ENCODE measurements around the gene UBXN2A. TPM values are rescaled to one million over a fixed set of nuclear protein-coding genes. Genes with fewer than 3 reads are reported as not detected.
A peak's percentile ranks its signal among the peaks of the same experiment; 100 is the strongest.

Gene UBXN2A
- total and polyA plus RNA-seq, 7 donors, result 12.0 to 33.9 (median 20.7) TPM

GRCh38 chr2:23915327-23915726 lies 24.9 kb upstream of the UBXN2A start:
- Histone ChIP-seq H3K4me3 (no peak overlapping the region), H3K36me3 (ENCODE audit: insufficient read depth in 1 of 2, low read depth in 1 of 2) (no peaks in the 10 kb centered on the region), H3K27ac (no peak overlapping the region), H3K4me1 (peaks cover 25% of the 10 kb centered on the region), H3K9me3 (no peaks in the 10 kb centered on the region), H3K27me3 (ENCODE audit: insufficient read depth in 3 of 3, low read length in 2 of 3) (no peaks in the 10 kb centered on the region)
- intact Hi-C loops (cut with DNase I), result no loop called here
- 82 to 92% (median 87%) methylated on average over 5 to 7 of the region's 7 CpGs for WGBS, 3 donors
- TF ChIP-seq CTCF (IDR thresholded peaks at IDR 0.05), result no peak
- ATAC-seq, result no peak
- no peak for DNase-seq

- no peak overlapping the region for H3K27ac ChIP-seq
- no peaks in the 10 kb centered on the region for H3K27me3 ChIP-seq (ENCODE audit: insufficient read depth in 3 of 3, low read length in 2 of 3)
- no peaks in the 10 kb centered on the region for H3K9me3 ChIP-seq
- no peak for DNase-seq
- no peak for TF ChIP-seq CTCF (IDR thresholded peaks at IDR 0.05)
- H3K4me1 ChIP-seq, result peaks cover 29% of the 10 kb centered on the region
- ATAC-seq, result no peak
- no peak overlapping the region for H3K4me3 ChIP-seq
- 46 to 57% (median 49%) methylated on average over 3 of the region's 3 CpGs for WGBS, 3 donors
- no peaks in the 10 kb centered on the region for H3K36me3 ChIP-seq (ENCODE audit: insufficient read depth in 1 of 2, low read depth in 1 of 2)
- intact Hi-C loops (cut with DNase I), result no loop called here
Measured at GRCh38 chr2:23916727-23917405, 23.4 kb upstream of the UBXN2A start.

GRCh38 chr2:23918837-23919489 lies 21.3 kb upstream of the UBXN2A start:
- no peak overlapping the region for H3K4me3 ChIP-seq
- 86 to 89% (median 86%) methylated on average over 8 of the region's 8 CpGs for WGBS, 3 donors
- no peak for ATAC-seq

GRCh38 chr2:23924589-23925359 lies 15.5 kb upstream of the UBXN2A start:
- Histone ChIP-seq H3K27me3 (ENCODE audit: insufficient read depth in 3 of 3, low read length in 2 of 3) (no peaks in the 10 kb centered on the region), H3K4me1 (peaks cover 50% of the 10 kb centered on the region), H3K36me3 (ENCODE audit: insufficient read depth in 1 of 2, low read depth in 1 of 2) (no peaks in the 10 kb centered on the region), H3K4me3 (peak overlapping the region; percentile 98), H3K27ac (peak overlapping the region; percentile 99), H3K9me3 (no peaks in the 10 kb centered on the region)
- ATAC-seq (no peak), DNase-seq (no peak)
- no peak for TF ChIP-seq CTCF (IDR thresholded peaks at IDR 0.05)
- intact Hi-C loops (cut with DNase I), result loop anchor here (5.0 kb wide), 2 partner anchors 153 to 158 kb away; partner anchors contain the start of genes SF3B6 (in 1 of the 2) and TP53I3 (in 1 of the 2)
- 20 to 30% (median 20%) methylated on average over 7 of the region's 7 CpGs for WGBS, 3 donors

More at GRCh38 chr2:23918837-23919489, 21.3 kb upstream of the UBXN2A start:
- Histone ChIP-seq H3K9me3 (no peaks in the 10 kb centered on the region), H3K4me1 (peaks cover 40% of the 10 kb centered on the region), H3K27me3 (ENCODE audit: insufficient read depth in 3 of 3, low read length in 2 of 3) (no peaks in the 10 kb centered on the region), H3K27ac (no peak overlapping the region), H3K36me3 (ENCODE audit: insufficient read depth in 1 of 2, low read depth in 1 of 2) (no peaks in the 10 kb centered on the region)
- DNase-seq, result no peak
- intact Hi-C loops (cut with DNase I), result no loop called here
- no peak for TF ChIP-seq CTCF (IDR thresholded peaks at IDR 0.05)
